Measurements from ENCODE around the gene ASAP2.

The ASAP2 gene

DNA sequence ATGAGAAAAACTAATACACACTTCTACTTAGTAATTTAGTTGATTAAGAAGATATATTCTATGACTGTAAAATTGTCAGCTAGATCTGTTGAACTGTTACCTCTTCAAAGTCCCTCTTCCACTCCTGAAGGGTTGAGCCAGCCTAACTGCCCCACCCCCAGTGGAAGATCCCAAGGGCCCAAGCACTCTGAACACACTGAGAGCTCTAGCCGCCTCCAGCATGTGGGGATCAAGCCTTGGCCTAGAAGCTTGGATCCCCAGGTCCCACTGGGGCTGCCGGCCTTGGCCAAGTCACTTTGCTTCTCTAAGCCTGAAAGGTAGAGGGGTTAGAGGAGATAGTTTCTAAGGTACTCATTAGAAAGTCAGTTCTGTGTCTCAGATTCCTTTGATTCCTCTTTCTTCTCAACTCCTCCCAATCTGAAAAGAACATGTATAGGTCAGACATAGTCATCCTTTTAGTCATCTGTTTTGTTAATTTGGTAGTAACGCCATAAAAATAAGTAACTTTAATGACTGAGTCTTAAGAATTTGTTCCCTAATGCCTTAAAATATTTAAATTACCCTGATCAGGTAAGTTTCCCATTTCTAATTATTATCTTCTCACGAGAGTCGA lies 222.5 kb downstream of the ASAP2 start:
- TF ChIP-seq, protein P1, sequence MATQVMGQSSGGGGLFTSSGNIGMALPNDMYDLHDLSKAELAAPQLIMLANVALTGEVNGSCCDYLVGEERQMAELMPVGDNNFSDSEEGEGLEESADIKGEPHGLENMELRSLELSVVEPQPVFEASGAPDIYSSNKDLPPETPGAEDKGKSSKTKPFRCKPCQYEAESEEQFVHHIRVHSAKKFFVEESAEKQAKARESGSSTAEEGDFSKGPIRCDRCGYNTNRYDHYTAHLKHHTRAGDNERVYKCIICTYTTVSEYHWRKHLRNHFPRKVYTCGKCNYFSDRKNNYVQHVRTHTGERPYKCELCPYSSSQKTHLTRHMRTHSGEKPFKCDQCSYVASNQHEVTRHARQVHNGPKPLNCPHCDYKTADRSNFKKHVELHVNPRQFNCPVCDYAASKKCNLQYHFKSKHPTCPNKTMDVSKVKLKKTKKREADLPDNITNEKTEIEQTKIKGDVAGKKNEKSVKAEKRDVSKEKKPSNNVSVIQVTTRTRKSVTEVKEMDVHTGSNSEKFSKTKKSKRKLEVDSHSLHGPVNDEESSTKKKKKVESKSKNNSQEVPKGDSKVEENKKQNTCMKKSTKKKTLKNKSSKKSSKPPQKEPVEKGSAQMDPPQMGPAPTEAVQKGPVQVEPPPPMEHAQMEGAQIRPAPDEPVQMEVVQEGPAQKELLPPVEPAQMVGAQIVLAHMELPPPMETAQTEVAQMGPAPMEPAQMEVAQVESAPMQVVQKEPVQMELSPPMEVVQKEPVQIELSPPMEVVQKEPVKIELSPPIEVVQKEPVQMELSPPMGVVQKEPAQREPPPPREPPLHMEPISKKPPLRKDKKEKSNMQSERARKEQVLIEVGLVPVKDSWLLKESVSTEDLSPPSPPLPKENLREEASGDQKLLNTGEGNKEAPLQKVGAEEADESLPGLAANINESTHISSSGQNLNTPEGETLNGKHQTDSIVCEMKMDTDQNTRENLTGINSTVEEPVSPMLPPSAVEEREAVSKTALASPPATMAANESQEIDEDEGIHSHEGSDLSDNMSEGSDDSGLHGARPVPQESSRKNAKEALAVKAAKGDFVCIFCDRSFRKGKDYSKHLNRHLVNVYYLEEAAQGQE (IDR thresholded peaks at IDR 0.05; ENCODE audit: insufficient read depth in 1 of 2, low read depth in 2 of 2, low read length in 2 of 2) = no peak
- no peak for TF ChIP-seq SIN3A (IDR thresholded peaks at IDR 0.05; ENCODE audit: borderline replicate concordance, insufficient read depth, low read length)
- TF ChIP-seq FOXP2 (optimal IDR thresholded peaks at IDR 0.05; ENCODE audit: borderline replicate concordance, extremely low read depth, extremely low read length, insufficient read depth) = no peak
- TF ChIP-seq TAF1 (IDR thresholded peaks at IDR 0.05; ENCODE audit: borderline replicate concordance, insufficient read depth, low read length) = no peak
- no peak for TF ChIP-seq POLR2AphosphoS5 (IDR thresholded peaks at IDR 0.05; ENCODE audit: low read depth, low read length)

- TF ChIP-seq, protein P1 (IDR thresholded peaks at IDR 0.05; ENCODE audit: insufficient read depth in 1 of 2, low read depth in 2 of 2, low read length in 2 of 2) = no peak
- TF ChIP-seq POLR2AphosphoS5 (IDR thresholded peaks at IDR 0.05; ENCODE audit: low read depth, low read length) (no peak), SIN3A (IDR thresholded peaks at IDR 0.05; ENCODE audit: borderline replicate concordance, insufficient read depth, low read length) (no peak), TAF1 (IDR thresholded peaks at IDR 0.05; ENCODE audit: borderline replicate concordance, insufficient read depth, low read length) (no peak), FOXP2 (optimal IDR thresholded peaks at IDR 0.05; ENCODE audit: borderline replicate concordance, extremely low read depth, extremely low read length, insufficient read depth) (no peak)
Observed at GRCh38 chr2:9430316-9431293, 224.0 kb downstream of the ASAP2 start.

DNA sequence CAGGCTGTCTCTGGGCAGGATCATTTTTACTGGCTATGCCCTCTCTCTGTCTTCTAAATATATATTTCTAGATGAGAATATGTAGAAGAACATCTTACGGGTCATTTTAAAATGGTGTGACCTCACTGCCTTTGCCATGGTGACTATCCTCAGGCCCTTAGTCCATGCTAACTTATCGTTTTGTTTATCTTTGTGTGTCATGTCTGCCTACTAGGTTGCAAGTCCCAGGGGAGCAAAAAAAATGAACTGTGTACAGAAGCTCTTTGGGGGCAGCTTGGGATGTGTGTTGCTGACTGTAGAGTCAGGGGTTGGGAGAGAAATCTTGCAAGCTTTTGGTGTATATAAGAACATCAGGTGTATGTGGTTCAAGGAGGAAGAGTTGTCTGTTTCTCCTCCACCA lies 227.9 kb downstream of the ASAP2 start:
- TF ChIP-seq SIN3A (IDR thresholded peaks at IDR 0.05; ENCODE audit: borderline replicate concordance, insufficient read depth, low read length) (no peak), FOXP2 (optimal IDR thresholded peaks at IDR 0.05; ENCODE audit: borderline replicate concordance, extremely low read depth, extremely low read length, insufficient read depth) (no peak), POLR2AphosphoS5 (IDR thresholded peaks at IDR 0.05; ENCODE audit: low read depth, low read length) (no peak)

- TF ChIP-seq SIN3A (IDR thresholded peaks at IDR 0.05; ENCODE audit: borderline replicate concordance, insufficient read depth, low read length) = no peak
- TF ChIP-seq, protein P1 (IDR thresholded peaks at IDR 0.05; ENCODE audit: insufficient read depth in 1 of 2, low read depth in 2 of 2, low read length in 2 of 2) = no peak
- TF ChIP-seq FOXP2 (optimal IDR thresholded peaks at IDR 0.05; ENCODE audit: borderline replicate concordance, extremely low read depth, extremely low read length, insufficient read depth) = no peak
- no peak for TF ChIP-seq POLR2AphosphoS5 (IDR thresholded peaks at IDR 0.05; ENCODE audit: low read depth, low read length)
- TF ChIP-seq TAF1 (IDR thresholded peaks at IDR 0.05; ENCODE audit: borderline replicate concordance, insufficient read depth, low read length) = no peak
Observed at GRCh38 chr2:9439536-9439935, 232.9 kb downstream of the ASAP2 start.

DNA sequence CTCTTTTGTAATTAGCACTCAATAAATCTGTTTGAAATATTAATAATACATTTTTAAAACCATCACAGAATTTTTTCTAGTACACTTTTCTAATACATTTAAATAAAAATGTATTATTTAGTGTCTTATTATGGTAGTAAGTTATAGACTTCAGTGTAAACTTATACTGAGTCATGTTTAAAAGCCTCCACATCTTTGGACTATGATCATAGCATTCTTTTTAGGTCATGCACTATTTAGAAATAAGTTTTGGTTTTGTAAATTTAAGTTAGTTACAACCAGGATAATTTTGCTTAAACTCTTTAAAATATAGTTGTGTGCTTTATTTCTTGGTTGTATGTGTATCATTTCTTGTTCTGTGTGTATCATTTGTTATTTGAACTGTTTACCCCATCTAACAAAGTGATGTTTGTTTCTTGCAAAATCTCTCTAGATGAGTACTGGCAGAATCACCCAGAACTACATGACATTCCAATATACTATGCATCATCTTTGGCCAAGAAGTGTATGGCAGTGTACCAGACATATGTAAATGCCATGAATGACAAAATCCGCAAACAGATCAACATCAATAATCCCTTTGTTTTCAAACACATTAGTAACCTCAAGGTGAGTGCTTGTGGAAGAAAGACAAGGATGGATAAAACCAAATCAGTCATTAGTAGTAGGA lies 233.6 kb downstream of the ASAP2 start:
- TF ChIP-seq SIN3A (IDR thresholded peaks at IDR 0.05; ENCODE audit: borderline replicate concordance, insufficient read depth, low read length) (no peak), TAF1 (IDR thresholded peaks at IDR 0.05; ENCODE audit: borderline replicate concordance, insufficient read depth, low read length) (no peak), POLR2AphosphoS5 (IDR thresholded peaks at IDR 0.05; ENCODE audit: low read depth, low read length) (no peak), FOXP2 (optimal IDR thresholded peaks at IDR 0.05; ENCODE audit: borderline replicate concordance, extremely low read depth, extremely low read length, insufficient read depth) (no peak)
- TF ChIP-seq, protein P1 (IDR thresholded peaks at IDR 0.05; ENCODE audit: insufficient read depth in 1 of 2, low read depth in 2 of 2, low read length in 2 of 2) = no peak

Data from PFSK-1 (cell line).